ENCODE results near the gene XPR1.
"Not testable (repeated sequence)": the region's sequence is repeated elsewhere in the genome, so short reads cannot be mapped to it uniquely, and the experiment has no call there.

The XPR1 gene

DNA sequence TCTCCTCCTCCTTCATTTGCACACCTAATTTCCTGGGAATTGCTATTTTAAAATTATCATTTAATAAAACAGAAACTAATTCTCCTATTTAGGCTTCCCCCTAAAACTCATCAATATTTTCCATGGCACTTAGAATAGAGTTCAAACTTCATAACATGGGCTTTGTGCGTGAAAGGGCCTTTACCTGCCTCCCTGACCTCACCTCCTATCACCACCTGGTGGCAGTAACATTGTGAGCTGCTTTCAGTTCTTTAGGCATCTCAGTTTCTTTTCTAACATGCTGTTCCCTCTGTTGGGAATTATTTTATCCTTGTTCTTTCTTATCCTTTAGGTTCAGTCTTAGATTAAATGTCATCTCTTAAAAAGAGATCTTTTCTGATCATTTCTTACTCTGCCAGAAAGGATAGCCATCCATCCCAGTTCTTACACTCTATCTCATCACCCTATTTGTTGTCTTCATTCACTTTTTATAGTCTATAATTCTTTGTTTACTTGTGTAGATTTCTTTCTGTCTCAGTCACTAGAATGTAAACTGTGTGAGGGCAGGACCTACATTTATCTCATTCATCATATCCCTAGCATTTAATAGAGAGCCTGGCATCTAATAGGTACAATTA lies 147.1 kb downstream of the XPR1 start:
- no peak overlapping the region for H3K4me3 Mint-ChIP-seq
- no peak for DNase-seq (ENCODE audit: low spot score)
- no peaks in the 10 kb centered on the region for H3K36me3 Mint-ChIP-seq (ENCODE audit: low read depth)
- no peaks in the 10 kb centered on the region for H3K27me3 Mint-ChIP-seq (ENCODE audit: low read depth)
- H3K4me1 Mint-ChIP-seq (ENCODE audit: low read depth) = peaks cover 1% of the 10 kb centered on the region
- H3K27ac Mint-ChIP-seq = no peak overlapping the region
- no peaks in the 10 kb centered on the region for H3K9me3 Mint-ChIP-seq

- Mint-ChIP-seq H3K36me3 (ENCODE audit: low read depth) (no peaks in the 10 kb centered on the region), H3K4me3 (no peak overlapping the region), H3K27ac (no peak overlapping the region), H3K4me1 (ENCODE audit: low read depth) (peaks cover 1% of the 10 kb centered on the region), H3K27me3 (ENCODE audit: low read depth) (no peaks in the 10 kb centered on the region), H3K9me3 (no peaks in the 10 kb centered on the region)
- DNase-seq (ENCODE audit: low spot score) = no peak
Observed at GRCh38 chr1:180779584-180779983, 147.8 kb downstream of the XPR1 start.

DNA sequence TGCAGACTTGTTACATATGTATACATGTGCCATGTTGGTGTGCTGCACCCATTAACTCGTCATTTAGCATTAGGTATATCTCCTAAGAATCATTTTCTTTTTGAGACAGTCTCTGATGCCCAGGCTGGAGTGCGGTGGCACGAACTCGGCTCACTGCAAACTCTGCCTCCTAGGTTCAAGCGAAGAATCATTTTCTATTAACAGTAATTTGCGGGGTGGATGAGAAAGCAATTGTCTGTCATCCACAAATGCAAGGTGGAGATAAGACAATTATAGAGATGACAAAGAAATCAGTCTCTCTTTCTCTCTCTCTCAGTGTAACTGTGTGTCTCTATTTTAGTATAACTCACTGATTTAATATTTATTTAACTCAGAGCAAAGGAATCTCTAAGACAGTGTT lies 149.9 kb downstream of the XPR1 start:
- H3K27me3 Mint-ChIP-seq (ENCODE audit: low read depth) = no peaks in the 10 kb centered on the region
- H3K36me3 Mint-ChIP-seq (ENCODE audit: low read depth) = no peaks in the 10 kb centered on the region
- DNase-seq (ENCODE audit: low spot score) = no peak
- no peak overlapping the region for H3K27ac Mint-ChIP-seq
- peaks cover 1% of the 10 kb centered on the region for H3K4me1 Mint-ChIP-seq (ENCODE audit: low read depth)
- no peaks in the 10 kb centered on the region for H3K9me3 Mint-ChIP-seq
- no peak overlapping the region for H3K4me3 Mint-ChIP-seq

- no peak overlapping the region for H3K27ac Mint-ChIP-seq
- H3K9me3 Mint-ChIP-seq = no peaks in the 10 kb centered on the region
- H3K27me3 Mint-ChIP-seq (ENCODE audit: low read depth) = no peaks in the 10 kb centered on the region
- no peak overlapping the region for H3K4me3 Mint-ChIP-seq
- H3K36me3 Mint-ChIP-seq (ENCODE audit: low read depth) = peaks cover 4% of the 10 kb centered on the region
- DNase-seq (ENCODE audit: low spot score) = no peak
- peaks cover 3% of the 10 kb centered on the region for H3K4me1 Mint-ChIP-seq (ENCODE audit: low read depth)
Observed at GRCh38 chr1:180785291-180785690, 153.5 kb downstream of the XPR1 start.

- no peaks in the 10 kb centered on the region for H3K9me3 Mint-ChIP-seq
- peaks cover 4% of the 10 kb centered on the region for H3K36me3 Mint-ChIP-seq (ENCODE audit: low read depth)
- H3K4me1 Mint-ChIP-seq (ENCODE audit: low read depth) = peaks cover 5% of the 10 kb centered on the region
- no peak overlapping the region for H3K4me3 Mint-ChIP-seq
- no peak for DNase-seq (ENCODE audit: low spot score)
- H3K27me3 Mint-ChIP-seq (ENCODE audit: low read depth) = no peaks in the 10 kb centered on the region
- H3K27ac Mint-ChIP-seq = no peak overlapping the region
Observed at GRCh38 chr1:180785887-180786286, 154.1 kb downstream of the XPR1 start.

GRCh38 chr1:180786624-180787023 lies 154.8 kb downstream of the XPR1 start:
- H3K36me3 Mint-ChIP-seq (ENCODE audit: low read depth) = peaks cover 4% of the 10 kb centered on the region
- peaks cover 4% of the 10 kb centered on the region for H3K4me1 Mint-ChIP-seq (ENCODE audit: low read depth)
- no peak overlapping the region for H3K27ac Mint-ChIP-seq
- DNase-seq (ENCODE audit: low spot score) = no peak
- H3K4me3 Mint-ChIP-seq = no peak overlapping the region
- no peaks in the 10 kb centered on the region for H3K27me3 Mint-ChIP-seq (ENCODE audit: low read depth)
- no peaks in the 10 kb centered on the region for H3K9me3 Mint-ChIP-seq

- DNase-seq (ENCODE audit: low spot score) = no peak
- Mint-ChIP-seq H3K27me3 (ENCODE audit: low read depth) (no peaks in the 10 kb centered on the region), H3K4me3 (no peak overlapping the region), H3K27ac (no peak overlapping the region), H3K36me3 (ENCODE audit: low read depth) (peaks cover 4% of the 10 kb centered on the region), H3K4me1 (ENCODE audit: low read depth) (peaks cover 10% of the 10 kb centered on the region), H3K9me3 (no peaks in the 10 kb centered on the region)
Observed at GRCh38 chr1:180787628-180788307, 155.9 kb downstream of the XPR1 start.

DNA sequence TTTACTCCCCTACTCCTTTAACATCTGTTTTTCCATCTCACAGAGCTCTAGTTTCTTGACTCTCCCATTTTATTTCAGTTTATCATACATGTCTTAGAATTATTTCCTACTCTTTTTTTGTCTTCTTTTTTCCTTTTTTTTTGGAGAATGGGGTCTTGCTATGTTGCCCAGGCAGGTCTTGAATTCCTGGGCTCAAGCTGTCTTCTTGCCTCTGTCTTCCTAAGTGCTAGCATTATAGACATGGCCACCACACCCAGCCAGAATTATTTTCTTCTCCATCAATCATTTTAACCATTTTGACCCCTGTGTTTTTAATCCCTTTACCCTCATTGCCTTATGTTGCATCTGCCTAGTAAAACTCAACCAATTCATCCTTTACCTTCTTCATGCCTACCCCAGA lies 157.6 kb downstream of the XPR1 start:
- no peak for DNase-seq (ENCODE audit: low spot score)
- H3K27me3 Mint-ChIP-seq (ENCODE audit: low read depth) = no peaks in the 10 kb centered on the region
- H3K27ac Mint-ChIP-seq = no peak overlapping the region
- H3K4me1 Mint-ChIP-seq (ENCODE audit: low read depth) = peaks cover 12% of the 10 kb centered on the region
- no peaks in the 10 kb centered on the region for H3K9me3 Mint-ChIP-seq
- no peak overlapping the region for H3K4me3 Mint-ChIP-seq
- peaks cover 4% of the 10 kb centered on the region for H3K36me3 Mint-ChIP-seq (ENCODE audit: low read depth)

DNA sequence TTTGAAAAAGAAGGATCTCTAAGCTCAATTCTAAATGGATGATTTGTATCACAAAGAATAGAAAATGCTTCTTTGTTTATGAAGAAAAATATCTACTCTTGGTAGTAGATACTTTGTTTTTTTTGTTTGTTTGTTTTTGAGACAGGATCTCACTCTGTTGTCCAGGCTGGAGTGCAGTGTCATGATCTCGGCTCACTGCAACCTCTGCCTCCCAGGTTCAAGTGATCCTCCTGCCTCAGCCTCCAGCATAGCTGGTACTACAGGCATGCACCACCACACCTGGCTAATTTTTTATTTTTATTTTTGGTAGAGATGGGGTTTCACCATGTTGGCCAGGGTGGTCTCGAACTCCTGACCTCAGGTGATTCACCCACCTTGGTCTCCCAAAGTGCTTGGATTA lies 159.3 kb downstream of the XPR1 start:
- not testable (repeated sequence) for H3K4me3 Mint-ChIP-seq; H3K9me3 Mint-ChIP-seq; H3K36me3 Mint-ChIP-seq (ENCODE audit: low read depth); H3K27me3 Mint-ChIP-seq (ENCODE audit: low read depth); H3K27ac Mint-ChIP-seq; DNase-seq (ENCODE audit: low spot score)
- H3K4me1 Mint-ChIP-seq (ENCODE audit: low read depth) = peaks cover 12% of the 10 kb centered on the region

DNA sequence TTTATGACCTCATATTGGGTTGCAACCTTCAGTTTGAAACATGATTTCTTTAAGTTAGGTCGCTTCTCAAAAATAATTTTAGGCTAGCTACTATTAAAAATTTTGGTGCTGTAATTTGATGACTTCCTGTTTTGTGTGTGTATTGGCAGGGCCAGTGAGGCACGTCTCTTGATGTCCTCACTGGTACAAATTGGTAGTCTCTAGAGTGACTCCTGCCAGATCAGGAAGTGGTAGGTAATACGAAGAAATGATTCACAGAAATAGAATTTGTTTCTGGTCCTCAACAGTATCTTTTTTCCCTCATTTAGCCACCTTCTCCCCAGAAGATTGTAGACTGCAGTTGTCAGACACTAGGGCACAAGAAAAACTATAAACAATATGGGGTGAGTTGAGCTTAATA lies 160.0 kb downstream of the XPR1 start:
- no peak for DNase-seq (ENCODE audit: low spot score)
- Mint-ChIP-seq H3K4me3 (no peak overlapping the region), H3K27ac (no peak overlapping the region), H3K9me3 (no peaks in the 10 kb centered on the region), H3K36me3 (ENCODE audit: low read depth) (peaks cover 4% of the 10 kb centered on the region), H3K4me1 (ENCODE audit: low read depth) (peaks cover 12% of the 10 kb centered on the region), H3K27me3 (ENCODE audit: low read depth) (no peaks in the 10 kb centered on the region)

- H3K4me1 Mint-ChIP-seq (ENCODE audit: low read depth) = peaks cover 10% of the 10 kb centered on the region
- no peak for DNase-seq (ENCODE audit: low spot score)
- H3K36me3 Mint-ChIP-seq (ENCODE audit: low read depth) = peaks cover 4% of the 10 kb centered on the region
- H3K27me3 Mint-ChIP-seq (ENCODE audit: low read depth) = no peaks in the 10 kb centered on the region
- H3K4me3 Mint-ChIP-seq = no peak overlapping the region
- no peak overlapping the region for H3K27ac Mint-ChIP-seq
- no peaks in the 10 kb centered on the region for H3K9me3 Mint-ChIP-seq
Observed at GRCh38 chr1:180793451-180793850, 161.6 kb downstream of the XPR1 start.

DNA sequence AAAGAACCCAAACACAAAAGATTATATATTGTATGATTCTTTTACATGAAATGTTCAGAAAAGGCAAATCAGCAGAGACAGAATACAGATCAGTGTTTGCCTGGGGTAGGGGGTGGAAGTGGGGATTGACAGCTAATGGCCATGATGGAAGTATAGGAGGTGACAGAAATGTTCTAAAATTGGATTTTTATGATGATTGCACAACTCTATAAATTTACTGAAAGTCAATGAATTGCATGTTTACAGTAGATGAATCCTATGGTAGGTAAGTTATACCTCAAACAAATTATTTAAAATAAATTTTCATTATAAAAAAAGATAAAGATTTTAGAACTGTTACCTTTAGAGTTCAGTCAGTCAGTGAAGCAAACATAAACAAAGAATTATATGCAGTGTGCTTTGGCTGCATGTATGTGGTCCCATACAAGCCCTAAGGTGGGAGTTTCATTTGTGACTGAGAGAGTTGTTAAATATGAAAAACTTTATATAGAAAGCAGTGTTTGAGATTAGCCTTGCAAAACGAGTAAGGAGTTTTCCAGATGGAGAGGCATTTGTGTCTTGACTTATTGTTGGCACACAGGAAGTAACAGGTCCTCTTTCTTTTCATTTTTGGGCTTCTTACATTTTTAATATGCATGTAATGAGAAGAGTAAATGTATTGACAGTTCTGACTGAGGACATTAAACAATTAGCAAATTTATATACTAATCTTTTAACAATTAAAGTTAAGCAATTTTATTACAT lies 165.2 kb downstream of the XPR1 start:
- no peaks in the 10 kb centered on the region for H3K36me3 Mint-ChIP-seq (ENCODE audit: low read depth)
- H3K27ac Mint-ChIP-seq = no peak overlapping the region
- DNase-seq (ENCODE audit: low spot score) = no peak
- H3K9me3 Mint-ChIP-seq = no peaks in the 10 kb centered on the region
- H3K4me1 Mint-ChIP-seq (ENCODE audit: low read depth) = peaks cover 7% of the 10 kb centered on the region
- H3K27me3 Mint-ChIP-seq (ENCODE audit: low read depth) = no peaks in the 10 kb centered on the region
- no peak overlapping the region for H3K4me3 Mint-ChIP-seq

- H3K36me3 Mint-ChIP-seq (ENCODE audit: low read depth) = peaks cover 2% of the 10 kb centered on the region
- no peaks in the 10 kb centered on the region for H3K27me3 Mint-ChIP-seq (ENCODE audit: low read depth)
- H3K4me3 Mint-ChIP-seq = no peak overlapping the region
- DNase-seq (ENCODE audit: low spot score) = no peak
- H3K4me1 Mint-ChIP-seq (ENCODE audit: low read depth) = peaks cover 8% of the 10 kb centered on the region
- no peaks in the 10 kb centered on the region for H3K9me3 Mint-ChIP-seq
- no peak overlapping the region for H3K27ac Mint-ChIP-seq
Observed at GRCh38 chr1:180800945-180801344, 169.1 kb downstream of the XPR1 start.

DNA sequence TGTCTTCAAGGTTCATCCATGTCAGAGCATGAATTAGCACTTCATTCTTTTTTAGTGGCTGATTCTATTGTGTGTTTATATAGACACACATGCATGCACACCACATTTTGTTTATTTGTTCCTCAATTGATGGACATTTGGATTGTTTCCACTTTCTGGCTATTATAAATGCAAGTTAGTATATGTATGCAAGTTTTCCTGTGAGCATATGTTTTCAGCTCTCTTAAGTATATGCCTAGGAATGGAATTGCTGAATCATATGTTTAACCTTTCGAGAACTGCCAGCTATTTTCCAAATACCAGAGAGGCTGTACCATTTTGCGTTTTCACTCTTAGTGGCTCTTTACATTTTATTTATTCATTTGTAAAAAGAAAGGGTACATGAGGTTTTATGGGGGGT lies 171.0 kb downstream of the XPR1 start:
- H3K36me3 Mint-ChIP-seq (ENCODE audit: low read depth) = peaks cover 12% of the 10 kb centered on the region
- H3K4me3 Mint-ChIP-seq = no peak overlapping the region
- H3K27me3 Mint-ChIP-seq (ENCODE audit: low read depth) = no peaks in the 10 kb centered on the region
- H3K4me1 Mint-ChIP-seq (ENCODE audit: low read depth) = peaks cover 8% of the 10 kb centered on the region
- H3K27ac Mint-ChIP-seq = no peak overlapping the region
- no peak for DNase-seq (ENCODE audit: low spot score)
- no peaks in the 10 kb centered on the region for H3K9me3 Mint-ChIP-seq
